Lower lobe of right lung (tissue), 2 donors: ENCODE data around the gene CNGA3. TPM values are rescaled to one million over a fixed set of nuclear protein-coding genes. Genes with fewer than 3 reads are reported as not detected.

Experiments used
- ATAC-seq, 2 donors: fragments of 200-7000 bp; cut with Tn5 transposase; one replicate each; pipeline ENCODE4 v1.9.1; 2020 to 2022; ENCODE audit warnings: mild to moderate bottlenecking in 2 of 2, moderate library complexity in 2 of 2
- DNase-seq: peaks from one replicate; pipeline ENCODE4 v3.0.0-alpha.2; 2020
- H3K27ac ChIP-seq: fragments of 200-600 bp; one replicate; pipeline ENCODE4 v1.8.0; 2022
- H3K27me3 ChIP-seq: fragments of 200-600 bp; one replicate; pipeline ENCODE4 v1.8.0; 2022; ENCODE audit warnings: low read depth
- H3K36me3 ChIP-seq: fragments of 200-600 bp; one replicate; pipeline ENCODE4 v1.8.0; 2022; ENCODE audit warnings: mild to moderate bottlenecking
- H3K4me1 ChIP-seq: fragments of 200-600 bp; one replicate; pipeline ENCODE4 v1.8.0; 2022
- H3K4me3 ChIP-seq: fragments of 200-600 bp; one replicate; pipeline ENCODE4 v1.8.0; 2022; ENCODE audit warnings: mild to moderate bottlenecking
- H3K9me3 ChIP-seq: fragments of 200-600 bp; one replicate; pipeline ENCODE4 v1.8.0; 2022
- CTCF ChIP-seq: fragments of 200-600 bp; IDR thresholded peaks from one replicate; pipeline ENCODE4 v1.8.0; 2022; ENCODE audit warnings: antibody characterized with exemption, mild to moderate bottlenecking
- intact Hi-C: fragments of 100-400 bp; cut with DNase I; formaldehyde crosslinking; loops from one replicate; pipeline ENCODE4 v1.11.0; 2022
- total RNA-seq: library from RNA; stranded (reverse); fragmentation: NEBNext Ultra II Directional; extraction: Animal tissue kit (Norgen Biotek cat#: 25700); gene quantifications from one replicate; pipeline ENCODE4 v1.2.1, GENCODE V29; 2021
- donor health status: DM: no; HTN: yes; CAD: no; lungs with severe emphysema.

CNGA3 gene
- total RNA-seq, 1 donor from 2014 or later = 0.18 TPM

GRCh38 chr2:98372579-98372978 lies 26.3 kb downstream of the CNGA3 start:
- peaks cover 4% of the 10 kb centered on the region for H3K9me3 ChIP-seq
- ATAC-seq (no peak), DNase-seq (no peak)
- no peak overlapping the region for H3K4me3 ChIP-seq
- intact Hi-C loops = no loop called here
- no peaks in the 10 kb centered on the region for H3K27me3 ChIP-seq
- H3K36me3 ChIP-seq = no peaks in the 10 kb centered on the region
- no peaks in the 10 kb centered on the region for H3K4me1 ChIP-seq
- TF ChIP-seq CTCF = no peak
- no peak overlapping the region for H3K27ac ChIP-seq

GRCh38 chr2:98374286-98374685 lies 28.0 kb downstream of the CNGA3 start:
- no peak for ATAC-seq
- H3K36me3 ChIP-seq = no peaks in the 10 kb centered on the region
- no peaks in the 10 kb centered on the region for H3K9me3 ChIP-seq
- H3K4me3 ChIP-seq = no peak overlapping the region
- DNase-seq = no peak
- H3K27me3 ChIP-seq = no peaks in the 10 kb centered on the region
- no peak overlapping the region for H3K27ac ChIP-seq
- no peak for TF ChIP-seq CTCF
- peaks cover 14% of the 10 kb centered on the region for H3K4me1 ChIP-seq
- intact Hi-C loops = no loop called here

GRCh38 chr2:98374958-98375570 lies 28.8 kb downstream of the CNGA3 start:
- Histone ChIP-seq H3K4me3 (no peak overlapping the region), H3K4me1 (peaks cover 17% of the 10 kb centered on the region), H3K27ac (no peak overlapping the region), H3K9me3 (no peaks in the 10 kb centered on the region), H3K27me3 (no peaks in the 10 kb centered on the region), H3K36me3 (no peaks in the 10 kb centered on the region)
- intact Hi-C loops = no loop called here
- ATAC-seq = no peak
- TF ChIP-seq CTCF = no peak
- no peak for DNase-seq

GRCh38 chr2:98376301-98376910 lies 30.1 kb downstream of the CNGA3 start:
- H3K9me3 ChIP-seq = no peaks in the 10 kb centered on the region
- no peak for TF ChIP-seq CTCF
- H3K36me3 ChIP-seq = no peaks in the 10 kb centered on the region
- DNase-seq = no peak
- H3K4me1 ChIP-seq = peaks cover 17% of the 10 kb centered on the region
- H3K27me3 ChIP-seq = no peaks in the 10 kb centered on the region
- no peak overlapping the region for H3K4me3 ChIP-seq
- no peak overlapping the region for H3K27ac ChIP-seq
- no peak for ATAC-seq
- intact Hi-C loops = no loop called here

GRCh38 chr2:98376996-98377395 lies 30.7 kb downstream of the CNGA3 start:
- Histone ChIP-seq H3K27ac (no peak overlapping the region), H3K9me3 (no peaks in the 10 kb centered on the region), H3K36me3 (no peaks in the 10 kb centered on the region), H3K4me1 (peaks cover 17% of the 10 kb centered on the region), H3K4me3 (no peak overlapping the region), H3K27me3 (no peaks in the 10 kb centered on the region)
- ATAC-seq (no peak), DNase-seq (no peak)
- TF ChIP-seq CTCF = no peak
- intact Hi-C loops = no loop called here
